Measurements from ENCODE around the gene SF1. TPM values are rescaled to one million over a fixed set of nuclear protein-coding genes. Genes with fewer than 3 reads are reported as not detected.

Gene SF1
- total RNA-seq, 1 donor from 2014 or later = 415 TPM

GRCh38 chr11:64720167-64720566, 58.2 kb downstream of the SF1 start:
- H3K4me3 Mint-ChIP-seq (ENCODE audit: unreplicated experiment) = peak overlapping the region; percentile 59
- DNase-seq = no peak
- H3K36me3 Mint-ChIP-seq (ENCODE audit: unreplicated experiment) = no peaks in the 10 kb centered on the region
- TF ChIP-seq, protein P1, sequence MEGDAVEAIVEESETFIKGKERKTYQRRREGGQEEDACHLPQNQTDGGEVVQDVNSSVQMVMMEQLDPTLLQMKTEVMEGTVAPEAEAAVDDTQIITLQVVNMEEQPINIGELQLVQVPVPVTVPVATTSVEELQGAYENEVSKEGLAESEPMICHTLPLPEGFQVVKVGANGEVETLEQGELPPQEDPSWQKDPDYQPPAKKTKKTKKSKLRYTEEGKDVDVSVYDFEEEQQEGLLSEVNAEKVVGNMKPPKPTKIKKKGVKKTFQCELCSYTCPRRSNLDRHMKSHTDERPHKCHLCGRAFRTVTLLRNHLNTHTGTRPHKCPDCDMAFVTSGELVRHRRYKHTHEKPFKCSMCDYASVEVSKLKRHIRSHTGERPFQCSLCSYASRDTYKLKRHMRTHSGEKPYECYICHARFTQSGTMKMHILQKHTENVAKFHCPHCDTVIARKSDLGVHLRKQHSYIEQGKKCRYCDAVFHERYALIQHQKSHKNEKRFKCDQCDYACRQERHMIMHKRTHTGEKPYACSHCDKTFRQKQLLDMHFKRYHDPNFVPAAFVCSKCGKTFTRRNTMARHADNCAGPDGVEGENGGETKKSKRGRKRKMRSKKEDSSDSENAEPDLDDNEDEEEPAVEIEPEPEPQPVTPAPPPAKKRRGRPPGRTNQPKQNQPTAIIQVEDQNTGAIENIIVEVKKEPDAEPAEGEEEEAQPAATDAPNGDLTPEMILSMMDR (IDR thresholded peaks at IDR 0.05; ENCODE audit: partially characterized antibody, unreplicated experiment) = no peak
- H3K27ac Mint-ChIP-seq (ENCODE audit: unreplicated experiment) = no peak overlapping the region
- H3K4me1 Mint-ChIP-seq (ENCODE audit: low read depth, unreplicated experiment) = peaks cover 33% of the 10 kb centered on the region
- peaks cover 26% of the 10 kb centered on the region for H3K27me3 Mint-ChIP-seq (ENCODE audit: unreplicated experiment)
- H3K9me3 Mint-ChIP-seq (ENCODE audit: unreplicated experiment) = peaks cover 13% of the 10 kb centered on the region

DNA sequence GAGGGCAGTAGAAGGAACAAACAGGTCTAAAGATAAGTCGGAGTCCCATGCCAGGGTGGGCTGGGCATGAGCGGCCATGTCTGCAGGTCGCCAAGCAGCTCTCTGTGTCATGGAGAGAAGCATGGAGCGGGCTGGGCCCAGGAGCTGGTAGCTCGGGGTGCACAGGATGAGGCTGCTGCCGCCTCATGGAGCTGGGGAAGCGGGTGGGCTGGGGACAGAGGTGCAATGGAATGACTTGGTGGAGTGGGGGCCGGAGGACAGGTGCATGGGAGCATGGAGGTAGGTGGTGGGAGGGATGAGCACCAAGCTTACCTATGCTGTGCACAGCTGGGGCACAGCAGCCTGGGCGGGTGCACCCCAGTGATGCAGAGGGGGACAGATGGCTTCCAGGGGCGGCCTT, 58.9 kb downstream of the SF1 start:
- Mint-ChIP-seq H3K4me1 (ENCODE audit: low read depth, unreplicated experiment) (peaks cover 36% of the 10 kb centered on the region), H3K36me3 (ENCODE audit: unreplicated experiment) (no peaks in the 10 kb centered on the region), H3K27me3 (ENCODE audit: unreplicated experiment) (peaks cover 27% of the 10 kb centered on the region), H3K27ac (ENCODE audit: unreplicated experiment) (no peak overlapping the region), H3K9me3 (ENCODE audit: unreplicated experiment) (peaks cover 13% of the 10 kb centered on the region), H3K4me3 (ENCODE audit: unreplicated experiment) (no peak overlapping the region)
- TF ChIP-seq, protein P1 (IDR thresholded peaks at IDR 0.05; ENCODE audit: partially characterized antibody, unreplicated experiment) = no peak
- no peak for DNase-seq

GRCh38 chr11:64718780-64719124, 59.6 kb downstream of the SF1 start:
- Mint-ChIP-seq H3K27ac (ENCODE audit: unreplicated experiment) (no peak overlapping the region), H3K9me3 (ENCODE audit: unreplicated experiment) (peaks cover 9% of the 10 kb centered on the region), H3K27me3 (ENCODE audit: unreplicated experiment) (peaks cover 26% of the 10 kb centered on the region), H3K4me1 (ENCODE audit: low read depth, unreplicated experiment) (peaks cover 34% of the 10 kb centered on the region), H3K4me3 (ENCODE audit: unreplicated experiment) (no peak overlapping the region), H3K36me3 (ENCODE audit: unreplicated experiment) (no peaks in the 10 kb centered on the region)
- no peak for DNase-seq
- TF ChIP-seq, protein P1 (IDR thresholded peaks at IDR 0.05; ENCODE audit: partially characterized antibody, unreplicated experiment) = no peak

GRCh38 chr11:64718084-64718779, 60.1 kb downstream of the SF1 start:
- Mint-ChIP-seq H3K36me3 (ENCODE audit: unreplicated experiment) (no peaks in the 10 kb centered on the region), H3K27ac (ENCODE audit: unreplicated experiment) (no peak overlapping the region), H3K4me3 (ENCODE audit: unreplicated experiment) (no peak overlapping the region), H3K9me3 (ENCODE audit: unreplicated experiment) (peaks cover 9% of the 10 kb centered on the region), H3K4me1 (ENCODE audit: low read depth, unreplicated experiment) (peaks cover 34% of the 10 kb centered on the region), H3K27me3 (ENCODE audit: unreplicated experiment) (peaks cover 26% of the 10 kb centered on the region)
- TF ChIP-seq, protein P1 (IDR thresholded peaks at IDR 0.05; ENCODE audit: partially characterized antibody, unreplicated experiment) = no peak
- no peak for DNase-seq

- Mint-ChIP-seq H3K4me3 (ENCODE audit: unreplicated experiment) (peak overlapping the region; percentile 73), H3K4me1 (ENCODE audit: low read depth, unreplicated experiment) (peaks cover 34% of the 10 kb centered on the region), H3K27ac (ENCODE audit: unreplicated experiment) (no peak overlapping the region), H3K27me3 (ENCODE audit: unreplicated experiment) (peaks cover 26% of the 10 kb centered on the region), H3K36me3 (ENCODE audit: unreplicated experiment) (no peaks in the 10 kb centered on the region), H3K9me3 (ENCODE audit: unreplicated experiment) (peaks cover 9% of the 10 kb centered on the region)
- DNase-seq = no peak
- TF ChIP-seq, protein P1 (IDR thresholded peaks at IDR 0.05; ENCODE audit: partially characterized antibody, unreplicated experiment) = no peak
Measured at GRCh38 chr11:64717268-64717578, 61.1 kb downstream of the SF1 start.
